ENCODE measurements around the gene IFITM10. TPM values are rescaled to one million over a fixed set of nuclear protein-coding genes. Genes with fewer than 3 reads are reported as not detected.

Gene IFITM10
- total RNA-seq, 1 experiment from 2014 or later, result 0.59 TPM

DNA sequence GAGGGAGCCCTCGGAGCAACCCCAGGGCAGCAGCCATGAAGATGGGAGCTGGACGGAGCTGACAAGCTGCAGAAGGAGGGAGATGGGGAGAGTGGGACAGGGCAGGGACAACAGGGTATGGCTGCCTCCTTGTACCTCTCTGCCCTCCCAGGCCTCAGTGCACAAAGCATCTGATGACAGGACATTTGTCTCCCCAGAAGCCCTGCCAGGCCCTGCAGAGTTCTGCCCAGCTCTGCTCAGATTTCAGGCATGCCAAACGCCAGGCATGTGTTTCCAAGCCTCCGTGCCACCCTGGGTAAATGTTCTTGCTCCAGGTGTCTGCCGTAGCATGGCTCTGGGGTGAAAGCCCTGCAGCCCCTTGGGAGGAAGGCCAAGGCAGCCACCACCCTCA is 1.1 kb upstream of the IFITM10 start:
- Histone ChIP-seq H3K27ac (ENCODE audit: insufficient read length, low read depth, low read length) (no peak overlapping the region), H4K20me1 (ENCODE audit: control insufficient read depth, insufficient read depth, insufficient read length) (peaks cover 3% of the 10 kb centered on the region), H4K91ac (ENCODE audit: insufficient read length, low read depth, low read length) (no peak overlapping the region), H3K9ac (ENCODE audit: extremely low read depth, insufficient read length, low read length) (no peak overlapping the region), H3K79me2 (ENCODE audit: insufficient read depth, low read length) (no peaks in the 10 kb centered on the region), H3K4me1 (ENCODE audit: insufficient read depth, low read length) (no peaks in the 10 kb centered on the region; the same call in 1 of the 2 replicates), H2BK20ac (ENCODE audit: low read depth, low read length, poor library complexity, severe bottlenecking) (no peak overlapping the region), H4K8ac (replicated peaks; ENCODE audit: insufficient read length, low read depth, low read length) (no peak overlapping the region), H3K4ac (ENCODE audit: low read depth, low read length) (no peak overlapping the region), H3T11ph (ENCODE audit: low read length) (no peak overlapping the region), H3K27me3 (ENCODE audit: insufficient read depth, low read length) (peaks cover 16% of the 10 kb centered on the region; the same call in 1 of the 2 replicates), H3K14ac (ENCODE audit: insufficient read depth, low read length) (no peak overlapping the region), H2AK5ac (ENCODE audit: insufficient read length, low read length) (no peak overlapping the region), H3K9me3 (ENCODE audit: control insufficient read depth, low read depth, low read length) (no peaks in the 10 kb centered on the region), H3K56ac (ENCODE audit: insufficient read length, low read depth, low read length) (no peak overlapping the region), H2AFZ (ENCODE audit: low read length) (no peak overlapping the region), H2BK5ac (ENCODE audit: insufficient read length, low read length) (no peak overlapping the region), H4K5ac (ENCODE audit: insufficient read length, low read depth, low read length) (no peak overlapping the region), H2BK120ac (ENCODE audit: low read depth, low read length, poor library complexity, severe bottlenecking) (no peak overlapping the region), H3K18ac (ENCODE audit: insufficient read length, low read depth, low read length) (no peak overlapping the region), H2BK12ac (ENCODE audit: insufficient read length, low read depth, low read length) (no peak overlapping the region), H3K23me2 (ENCODE audit: insufficient read length, low read depth, low read length, poor library complexity, severe bottlenecking) (peaks cover 5% of the 10 kb centered on the region), H3K4me2 (ENCODE audit: insufficient read depth, insufficient read length, low read length) (no peak overlapping the region), H3K79me1 (ENCODE audit: insufficient read depth, low read depth, low read length, poor library complexity, severe bottlenecking) (no peaks in the 10 kb centered on the region), H2BK15ac (ENCODE audit: low read depth, low read length) (no peak overlapping the region), H3K23ac (ENCODE audit: insufficient read length, low read depth, low read length) (no peak overlapping the region)
- no peak for DNase-seq
- WGBS (ENCODE audit: extremely low coverage, insufficient read length, low lambda C conversion rate), result no CpG with 5 or more reads among the region's 5 CpGs
- TF ChIP-seq, protein P1, sequence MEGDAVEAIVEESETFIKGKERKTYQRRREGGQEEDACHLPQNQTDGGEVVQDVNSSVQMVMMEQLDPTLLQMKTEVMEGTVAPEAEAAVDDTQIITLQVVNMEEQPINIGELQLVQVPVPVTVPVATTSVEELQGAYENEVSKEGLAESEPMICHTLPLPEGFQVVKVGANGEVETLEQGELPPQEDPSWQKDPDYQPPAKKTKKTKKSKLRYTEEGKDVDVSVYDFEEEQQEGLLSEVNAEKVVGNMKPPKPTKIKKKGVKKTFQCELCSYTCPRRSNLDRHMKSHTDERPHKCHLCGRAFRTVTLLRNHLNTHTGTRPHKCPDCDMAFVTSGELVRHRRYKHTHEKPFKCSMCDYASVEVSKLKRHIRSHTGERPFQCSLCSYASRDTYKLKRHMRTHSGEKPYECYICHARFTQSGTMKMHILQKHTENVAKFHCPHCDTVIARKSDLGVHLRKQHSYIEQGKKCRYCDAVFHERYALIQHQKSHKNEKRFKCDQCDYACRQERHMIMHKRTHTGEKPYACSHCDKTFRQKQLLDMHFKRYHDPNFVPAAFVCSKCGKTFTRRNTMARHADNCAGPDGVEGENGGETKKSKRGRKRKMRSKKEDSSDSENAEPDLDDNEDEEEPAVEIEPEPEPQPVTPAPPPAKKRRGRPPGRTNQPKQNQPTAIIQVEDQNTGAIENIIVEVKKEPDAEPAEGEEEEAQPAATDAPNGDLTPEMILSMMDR (conservative IDR thresholded peaks at IDR 0.05), result no peak
- Mint-ChIP-seq H3K4me1 (peaks cover 12 to 15% of the 10 kb centered on the region in 2 experiments), H3K27me3 (ENCODE audit: low read depth) (peaks cover 40% of the 10 kb centered on the region), H3K36me3 (ENCODE audit: insufficient read depth in 1 of 3, low read depth in 3 of 3) (peaks cover 3 to 17% (median 14%) of the 10 kb centered on the region in 3 experiments), H3K4me3 (no peak overlapping the region), H3K9me3 (no peaks in the 10 kb centered on the region), H3K27ac (no peak overlapping the region)

Measured in H9 (cell line).